ENCODE results near the gene NHEJ1. TPM values are rescaled to one million over a fixed set of nuclear protein-coding genes. Genes with fewer than 3 reads are reported as not detected.

Gene NHEJ1
- total and polyA plus RNA-seq, 2 of the 13 experiments (the other 11 are each of a cell fraction or from before 2014, with no cell fraction given) = 30.0 to 30.7 TPM

- H3K4me3 ChIP-seq (replicated peaks in 1 of 3; ENCODE audit: insufficient read depth in 1 of 3, low read depth in 2 of 3, low read length in 3 of 3) = peak within 1 kb of the TSS; percentile 65 to 86 (median 74)
- CTCF ChIA-PET (ENCODE audit: low intra/inter-chr PET ratio, low total read pairs) = interaction anchor here (0.9 to 2.6 kb wide), 2 partner anchors 35 to 88 kb away, joined by 3 to 8 read pairs; no protein-coding TSS in a partner anchor
- no TSS peak for BruUV-seq (replicated peaks)
- H3K36me3 ChIP-seq (replicated peaks in 1 of 2; ENCODE audit: control insufficient read depth in 1 of 2, insufficient read depth in 2 of 2, low read length in 2 of 2) = peaks cover 9 to 22% of the 10 kb centered on the region in 2 experiments
- POLR2A ChIA-PET = interaction anchor here (0.6 to 5.6 kb wide), 24 partner anchors 11 to 451 kb away, joined by 3 to 227 read pairs (median 7); partner anchors contain the start of genes ABCB6, ANKZF1, ATG9A and CNPPD1
- peaks cover 54% of the 10 kb centered on the region for H3K4me1 ChIP-seq (ENCODE audit: insufficient read depth, low read length)
- H3K27me3 ChIP-seq (ENCODE audit: control insufficient read depth in 1 of 2, insufficient read depth in 2 of 2, low read length in 2 of 2) = no peaks in the 10 kb centered on the region; a peak in 1 of 5 replicates
- in situ Hi-C loops (cut with HindIII; ENCODE audit: extremely low pct_ligation_motif_present, low pct_unique_long_range_greater_than_20kb) = loop anchor here (5.0 kb wide), 1 partner anchor 34 kb away; the partner anchor contains the start of gene SLC23A3
- H4K20me1 ChIP-seq (ENCODE audit: insufficient read depth, low read length) = no peaks in the 10 kb centered on the region
- FAIRE-seq (peak; percentile 28), ATAC-seq (peak; percentile 83), DNase-seq (ENCODE audit: low spot score) (peak; percentile 86)
- H3K79me2 ChIP-seq (ENCODE audit: insufficient read depth, low read length) = peaks cover 6% of the 10 kb centered on the region
- no peak within 1 kb of the TSS for H2AFZ ChIP-seq (ENCODE audit: low read length)
- WGBS (ENCODE audit: low lambda C conversion rate) = under 1% methylated on average over 69 of the region's 76 CpGs
- H3K9me3 ChIP-seq (ENCODE audit: low read length) = no peaks in the 10 kb centered on the region
- H3K9ac ChIP-seq (ENCODE audit: insufficient read depth, low read depth, low read length) = peak within 1 kb of the TSS; percentile 86
- intact Hi-C loops (cut with micrococcal nuclease; ENCODE audit: unreplicated experiment) = loop anchor here (1.0 kb wide), 2 partner anchors 14 to 23 kb away; partner anchors contain the start of genes ANKZF1 and ATG9A
- H3K4me2 ChIP-seq (ENCODE audit: low read depth, low read length) = peak within 1 kb of the TSS; percentile 100
- H3K27ac ChIP-seq (ENCODE audit: extremely low read length, insufficient read depth, low read length) = peak within 1 kb of the TSS; percentile 95
- TF ChIP-seq USF2 (IDR thresholded peaks at IDR 0.05; ENCODE audit: low read depth, low read length) (no peak), USF2 (CRISPR knock-in tag; IDR thresholded peaks at IDR 0.05; ENCODE audit: borderline replicate concordance) (no peak; the same call in 1 of the 2 replicates), HDAC1 (CRISPR knock-in tag; IDR thresholded peaks at IDR 0.05) (peak; percentile 68; the same call in 1 of the 2 replicates), ZMYM3 (CRISPR knock-in tag; IDR thresholded peaks at IDR 0.05) (0 out of 2 replicates have a peak, but pooled peaks have one; percentile 50), ZNF34 (CRISPR knock-in tag; IDR thresholded peaks at IDR 0.05; ENCODE audit: borderline replicate concordance) (peak; percentile 65; the same call in 1 of the 2 replicates), KAT7 (CRISPR knock-in tag; IDR thresholded peaks at IDR 0.05; ENCODE audit: borderline replicate concordance) (no peak; the same call in 1 of the 2 replicates), ZMYM2 (CRISPR knock-in tag; IDR thresholded peaks at IDR 0.05) (no peak), ZNF275 (CRISPR knock-in tag; IDR thresholded peaks at IDR 0.05; ENCODE audit: borderline replicate concordance) (no peak; the same call in 1 of the 2 replicates), ZNF546 (CRISPR knock-in tag; conservative IDR thresholded peaks at IDR 0.05) (no peak), ZNF691 (CRISPR knock-in tag; IDR thresholded peaks at IDR 0.05; ENCODE audit: borderline replicate concordance, low read depth) (no peak; the same call in 1 of the 2 replicates), STAT5B (CRISPR knock-in tag; IDR thresholded peaks at IDR 0.05) (no peak), ZNF761 (CRISPR knock-in tag; conservative IDR thresholded peaks at IDR 0.05) (peak; percentile 89; the same call in 1 of the 2 replicates), ZUFSP (CRISPR knock-in tag; IDR thresholded peaks at IDR 0.05; ENCODE audit: borderline replicate concordance) (no peak), ZSCAN21 (CRISPR knock-in tag; IDR thresholded peaks at IDR 0.05; ENCODE audit: borderline replicate concordance) (peak; percentile 91), MXD4 (CRISPR knock-in tag; IDR thresholded peaks at IDR 0.05) (peak; percentile 62; the same call in 1 of the 2 replicates), CCAR2 (optimal IDR thresholded peaks at IDR 0.05; ENCODE audit: low read depth, low read length) (no peak)
These were observed 45.9 kb upstream of the NHEJ1 start, which contains the start of gene ZFAND2B for GRCh38 chr2:219206328-219207133. TSS of gene ZFAND2B (plus strand) at chr2:219206782. CDS start at chr2:219206988, 206 bp downstream.

Measured in HepG2 (cell line).